ENCODE data around the gene SLC35E1.

The SLC35E1 gene

GRCh38 chr19:16598848-16599247, 26.6 kb upstream of the SLC35E1 start:
- H3F3A ChIP-seq (ENCODE audit: control insufficient read depth, insufficient read depth), result no peaks in the 10 kb centered on the region
- H3K9me3 ChIP-seq (ENCODE audit: control insufficient read depth, insufficient read depth, low read length), result no peaks in the 10 kb centered on the region
- no peak overlapping the region for H3K4me2 ChIP-seq (ENCODE audit: low read length)
- peaks cover 100% of the 10 kb centered on the region for H3K79me2 ChIP-seq (ENCODE audit: control insufficient read depth, low read length)
- H3K36me3 ChIP-seq (ENCODE audit: control insufficient read depth, low read length), result peaks cover 9% of the 10 kb centered on the region
- no peaks in the 10 kb centered on the region for H3K9me2 ChIP-seq (replicated peaks; ENCODE audit: control insufficient read depth, low read length)
- no peaks in the 10 kb centered on the region for H3K27me3 ChIP-seq (ENCODE audit: control insufficient read depth, low read length)
- H3K4me1 ChIP-seq (ENCODE audit: control insufficient read depth, low read length), result peaks cover 45% of the 10 kb centered on the region
- no peak overlapping the region for H3K27ac ChIP-seq (ENCODE audit: low read depth, low read length)
- TF ChIP-seq EZH2phosphoT487 (IDR thresholded peaks at IDR 0.05; ENCODE audit: borderline replicate concordance, low read length), result no peak
- TF ChIP-seq, protein P1, sequence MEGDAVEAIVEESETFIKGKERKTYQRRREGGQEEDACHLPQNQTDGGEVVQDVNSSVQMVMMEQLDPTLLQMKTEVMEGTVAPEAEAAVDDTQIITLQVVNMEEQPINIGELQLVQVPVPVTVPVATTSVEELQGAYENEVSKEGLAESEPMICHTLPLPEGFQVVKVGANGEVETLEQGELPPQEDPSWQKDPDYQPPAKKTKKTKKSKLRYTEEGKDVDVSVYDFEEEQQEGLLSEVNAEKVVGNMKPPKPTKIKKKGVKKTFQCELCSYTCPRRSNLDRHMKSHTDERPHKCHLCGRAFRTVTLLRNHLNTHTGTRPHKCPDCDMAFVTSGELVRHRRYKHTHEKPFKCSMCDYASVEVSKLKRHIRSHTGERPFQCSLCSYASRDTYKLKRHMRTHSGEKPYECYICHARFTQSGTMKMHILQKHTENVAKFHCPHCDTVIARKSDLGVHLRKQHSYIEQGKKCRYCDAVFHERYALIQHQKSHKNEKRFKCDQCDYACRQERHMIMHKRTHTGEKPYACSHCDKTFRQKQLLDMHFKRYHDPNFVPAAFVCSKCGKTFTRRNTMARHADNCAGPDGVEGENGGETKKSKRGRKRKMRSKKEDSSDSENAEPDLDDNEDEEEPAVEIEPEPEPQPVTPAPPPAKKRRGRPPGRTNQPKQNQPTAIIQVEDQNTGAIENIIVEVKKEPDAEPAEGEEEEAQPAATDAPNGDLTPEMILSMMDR (IDR thresholded peaks at IDR 0.05; ENCODE audit: low read depth, low read length, poor library complexity, severe bottlenecking), result no peak
- H4K20me1 ChIP-seq (ENCODE audit: control insufficient read depth, insufficient read depth, low read depth, low read length), result peaks cover 46% of the 10 kb centered on the region
- no peak overlapping the region for H3K4me3 ChIP-seq (ENCODE audit: low read length)

DNA sequence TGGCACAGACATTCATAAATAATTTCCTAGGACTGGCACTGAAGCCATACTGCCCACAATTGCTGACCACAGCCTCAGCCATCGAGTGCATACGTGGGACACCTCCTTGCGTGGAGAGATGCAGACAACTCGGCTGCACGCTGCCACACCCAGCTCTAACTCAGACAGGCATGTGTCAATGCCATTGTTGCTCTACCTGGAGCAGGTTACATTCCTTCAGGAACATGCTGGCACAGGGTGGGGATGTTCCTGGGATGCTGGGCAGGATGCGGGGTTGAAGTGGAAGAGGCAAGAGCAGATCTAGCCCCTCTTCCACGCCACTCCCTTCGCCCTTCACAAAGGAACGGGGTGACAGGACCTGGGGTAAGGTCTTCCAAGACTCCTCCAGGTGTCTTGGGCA, 24.2 kb upstream of the SLC35E1 start:
- H4K20me1 ChIP-seq (ENCODE audit: control insufficient read depth, insufficient read depth, low read depth, low read length), result peaks cover 54% of the 10 kb centered on the region

GRCh38 chr19:16595097-16595496, 22.9 kb upstream of the SLC35E1 start:
- Histone ChIP-seq H3K9me2 (replicated peaks; ENCODE audit: control insufficient read depth, low read length) (no peaks in the 10 kb centered on the region), H3K79me2 (ENCODE audit: control insufficient read depth, low read length) (peaks cover 99% of the 10 kb centered on the region), H4K20me1 (ENCODE audit: control insufficient read depth, insufficient read depth, low read depth, low read length) (peaks cover 58% of the 10 kb centered on the region), H3K9me3 (ENCODE audit: control insufficient read depth, insufficient read depth, low read length) (no peaks in the 10 kb centered on the region), H3K4me3 (ENCODE audit: low read length) (0 out of 2 replicates have a peak overlapping the region, but pooled peaks have one; percentile 6), H3K4me1 (ENCODE audit: control insufficient read depth, low read length) (peaks cover 78% of the 10 kb centered on the region), H3F3A (ENCODE audit: control insufficient read depth, insufficient read depth) (peaks cover 6% of the 10 kb centered on the region), H3K27ac (ENCODE audit: low read depth, low read length) (peak overlapping the region; percentile 18; the same call in 1 of the 2 replicates), H3K36me3 (ENCODE audit: control insufficient read depth, low read length) (peaks cover 22% of the 10 kb centered on the region), H3K4me2 (ENCODE audit: low read length) (peak overlapping the region; percentile 75), H3K27me3 (ENCODE audit: control insufficient read depth, low read length) (no peaks in the 10 kb centered on the region)
- TF ChIP-seq EZH2phosphoT487 (IDR thresholded peaks at IDR 0.05; ENCODE audit: borderline replicate concordance, low read length), result no peak

More for the DNA sequence above, 24.2 kb upstream of the SLC35E1 start:
- 0 out of 2 replicates have a peak overlapping the region, but pooled peaks have one; percentile 75 for H3K4me2 ChIP-seq (ENCODE audit: low read length)
- no peaks in the 10 kb centered on the region for H3K27me3 ChIP-seq (ENCODE audit: control insufficient read depth, low read length)
- H3K79me2 ChIP-seq (ENCODE audit: control insufficient read depth, low read length), result peaks cover 100% of the 10 kb centered on the region
- no peak for TF ChIP-seq EZH2phosphoT487 (IDR thresholded peaks at IDR 0.05; ENCODE audit: borderline replicate concordance, low read length)
- TF ChIP-seq, protein P1 (IDR thresholded peaks at IDR 0.05; ENCODE audit: low read depth, low read length, poor library complexity, severe bottlenecking), result no peak
- no peak overlapping the region for H3K27ac ChIP-seq (ENCODE audit: low read depth, low read length)
- no peaks in the 10 kb centered on the region for H3K9me3 ChIP-seq (ENCODE audit: control insufficient read depth, insufficient read depth, low read length)
- no peaks in the 10 kb centered on the region for H3F3A ChIP-seq (ENCODE audit: control insufficient read depth, insufficient read depth)
- H3K36me3 ChIP-seq (ENCODE audit: control insufficient read depth, low read length), result peaks cover 22% of the 10 kb centered on the region
- H3K9me2 ChIP-seq (replicated peaks; ENCODE audit: control insufficient read depth, low read length), result no peaks in the 10 kb centered on the region
- H3K4me3 ChIP-seq (ENCODE audit: low read length), result no peak overlapping the region
- H3K4me1 ChIP-seq (ENCODE audit: control insufficient read depth, low read length), result peaks cover 69% of the 10 kb centered on the region

GRCh38 chr19:16594681-16595091, 22.5 kb upstream of the SLC35E1 start:
- no peaks in the 10 kb centered on the region for H3K9me2 ChIP-seq (replicated peaks; ENCODE audit: control insufficient read depth, low read length)
- H3K4me2 ChIP-seq (ENCODE audit: low read length), result peak overlapping the region; percentile 75
- H3F3A ChIP-seq (ENCODE audit: control insufficient read depth, insufficient read depth), result peaks cover 7% of the 10 kb centered on the region
- peaks cover 78% of the 10 kb centered on the region for H3K4me1 ChIP-seq (ENCODE audit: control insufficient read depth, low read length)
- H3K27me3 ChIP-seq (ENCODE audit: control insufficient read depth, low read length), result no peaks in the 10 kb centered on the region
- no peak for TF ChIP-seq EZH2phosphoT487 (IDR thresholded peaks at IDR 0.05; ENCODE audit: borderline replicate concordance, low read length)
- TF ChIP-seq, protein P1 (IDR thresholded peaks at IDR 0.05; ENCODE audit: low read depth, low read length, poor library complexity, severe bottlenecking), result no peak
- H3K36me3 ChIP-seq (ENCODE audit: control insufficient read depth, low read length), result peaks cover 22% of the 10 kb centered on the region
- peaks cover 99% of the 10 kb centered on the region for H3K79me2 ChIP-seq (ENCODE audit: control insufficient read depth, low read length)
- H4K20me1 ChIP-seq (ENCODE audit: control insufficient read depth, insufficient read depth, low read depth, low read length), result peaks cover 61% of the 10 kb centered on the region
- no peaks in the 10 kb centered on the region for H3K9me3 ChIP-seq (ENCODE audit: control insufficient read depth, insufficient read depth, low read length)
- H3K4me3 ChIP-seq (ENCODE audit: low read length), result peak overlapping the region; percentile 50
- peak overlapping the region; percentile 18; the same call in 1 of the 2 replicates for H3K27ac ChIP-seq (ENCODE audit: low read depth, low read length)
